ENCODE measurements around the gene SNX9.

SNX9 gene

DNA sequence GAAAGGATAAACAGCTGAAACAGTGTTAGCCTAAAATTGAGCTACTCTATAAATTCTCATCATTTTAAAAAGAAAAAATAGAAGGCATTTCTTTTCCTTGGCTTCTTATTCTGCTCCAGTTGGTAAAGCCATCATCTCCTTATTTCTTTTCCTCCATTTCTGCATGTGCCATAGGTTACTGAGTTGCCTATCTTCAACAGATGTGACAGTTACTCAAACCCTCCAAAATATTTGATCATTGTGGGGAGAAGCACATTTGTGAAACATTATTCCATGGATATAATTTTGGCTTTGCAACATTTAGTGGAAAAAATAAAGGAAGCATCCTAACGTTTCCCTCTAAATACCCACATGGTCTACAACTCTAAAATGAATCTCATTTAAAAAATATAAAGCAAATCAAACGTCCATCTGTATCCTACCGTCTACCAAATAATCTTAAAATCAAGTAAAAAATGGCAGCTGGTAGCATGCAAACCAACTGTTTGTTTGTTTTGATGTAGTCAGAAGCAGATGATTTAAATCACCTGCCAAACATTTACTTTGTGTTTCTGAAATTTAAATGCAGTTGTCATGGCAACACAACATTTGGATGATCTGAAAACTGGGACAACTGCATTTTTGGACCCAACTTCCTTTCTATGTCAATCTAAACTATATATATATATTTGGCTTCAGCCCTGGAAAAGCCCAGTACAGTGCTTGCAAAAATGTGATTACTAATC, 16.8 kb upstream of the SNX9 start:
- H3K14ac ChIP-seq (ENCODE audit: low read length), result no peak overlapping the region
- no peak overlapping the region for H3K27ac ChIP-seq (replicated peaks; ENCODE audit: low read length)
- DNase-seq (ENCODE audit: low spot score), result no peak
- H2AK5ac ChIP-seq (ENCODE audit: low read depth, low read length), result no peak overlapping the region
- no CpG with 5 or more reads among the region's 3 CpGs for WGBS, 2 donors (ENCODE audit: extremely low coverage in 2 of 2, insufficient read length in 2 of 2, insufficient replicate concordance in 1 of 2)
- H3K4me2 ChIP-seq (ENCODE audit: insufficient read depth, low read length, poor library complexity, severe bottlenecking), result no peak overlapping the region
- H3K4me3 ChIP-seq (ENCODE audit: low read length in 2 of 2), result no peak overlapping the region
- no peak overlapping the region for H2BK15ac ChIP-seq (ENCODE audit: low read length)
- H3K36me3 ChIP-seq (replicated peaks in 1 of 2; ENCODE audit: control insufficient read depth in 2 of 2, insufficient read depth in 2 of 2, low read length in 2 of 2), result no peaks in the 10 kb centered on the region
- H2BK120ac ChIP-seq (ENCODE audit: low read depth, low read length), result no peak overlapping the region
- peaks cover 0 to 2% of the 10 kb centered on the region in 2 donors for H3K4me1 ChIP-seq (ENCODE audit: control insufficient read depth in 2 of 2, insufficient read depth in 1 of 2, low read depth in 1 of 2, low read length in 2 of 2)
- peaks cover 0 to 3% (median 0%) of the 10 kb centered on the region in 3 experiments for H3K27me3 ChIP-seq (ENCODE audit: control insufficient read depth in 3 of 3, insufficient read depth in 3 of 3, low read depth in 1 of 3, low read length in 3 of 3)
- H3K18ac ChIP-seq (ENCODE audit: low read length), result no peak overlapping the region
- no peak overlapping the region for H3K23ac ChIP-seq (ENCODE audit: low read depth, low read length, poor library complexity)
- no peak overlapping the region for H4K91ac ChIP-seq (ENCODE audit: low read depth, low read length, poor library complexity)
- H4K8ac ChIP-seq (ENCODE audit: low read depth, low read length), result no peak overlapping the region
- no peak overlapping the region for H2BK12ac ChIP-seq (ENCODE audit: low read length)
- H2BK5ac ChIP-seq (ENCODE audit: low read length), result no peak overlapping the region
- H2AFZ ChIP-seq (ENCODE audit: low read length), result no peak overlapping the region
- H3K79me1 ChIP-seq (ENCODE audit: low read depth, low read length), result no peaks in the 10 kb centered on the region
- peaks cover 2 to 9% of the 10 kb centered on the region in 2 donors for H3K9me3 ChIP-seq (replicated peaks in 1 of 2; ENCODE audit: control insufficient read depth in 2 of 2, insufficient read depth in 1 of 2, low read depth in 1 of 2, low read length in 2 of 2)
- no peak overlapping the region for H3K9ac ChIP-seq (ENCODE audit: low read depth, low read length, poor library complexity)
- H3K4ac ChIP-seq (ENCODE audit: low read length), result no peak overlapping the region

DNA sequence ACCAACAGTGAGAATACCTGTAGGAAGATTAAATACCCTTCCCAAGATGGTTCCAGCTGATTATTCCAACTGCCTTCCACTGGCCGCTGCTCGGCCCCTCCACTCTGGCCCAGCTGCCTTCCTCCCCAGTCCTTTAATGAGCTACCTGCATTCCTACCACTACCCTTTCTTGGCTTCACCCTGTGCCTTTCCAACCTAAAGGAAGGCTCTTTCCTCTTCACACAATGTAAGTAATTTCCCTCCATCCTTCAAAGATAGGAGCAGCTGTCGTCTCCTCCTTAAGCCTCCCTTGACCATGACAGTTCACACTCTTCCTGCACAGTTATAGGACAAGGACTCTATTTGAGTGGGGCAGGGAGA, 16.2 kb upstream of the SNX9 start:
- H3K4me2 ChIP-seq (ENCODE audit: insufficient read depth, low read length, poor library complexity, severe bottlenecking), result no peak overlapping the region
- peaks cover 0 to 3% (median 0%) of the 10 kb centered on the region in 3 experiments for H3K27me3 ChIP-seq (ENCODE audit: control insufficient read depth in 3 of 3, insufficient read depth in 3 of 3, low read depth in 1 of 3, low read length in 3 of 3)
- no peak for DNase-seq (ENCODE audit: low spot score)
- no peaks in the 10 kb centered on the region for H3K79me1 ChIP-seq (ENCODE audit: low read depth, low read length)
- H2AFZ ChIP-seq (ENCODE audit: low read length), result no peak overlapping the region
- H2BK120ac ChIP-seq (ENCODE audit: low read depth, low read length), result no peak overlapping the region
- H2BK12ac ChIP-seq (ENCODE audit: low read length), result no peak overlapping the region
- no peak overlapping the region for H2BK15ac ChIP-seq (ENCODE audit: low read length)
- H2AK5ac ChIP-seq (ENCODE audit: low read depth, low read length), result no peak overlapping the region
- H4K91ac ChIP-seq (ENCODE audit: low read depth, low read length, poor library complexity), result no peak overlapping the region
- no peak overlapping the region for H2BK5ac ChIP-seq (ENCODE audit: low read length)
- no peak overlapping the region for H3K4ac ChIP-seq (ENCODE audit: low read length)
- no peak overlapping the region for H3K27ac ChIP-seq (replicated peaks; ENCODE audit: low read length)
- peaks cover 0 to 2% of the 10 kb centered on the region in 2 donors for H3K4me1 ChIP-seq (ENCODE audit: control insufficient read depth in 2 of 2, insufficient read depth in 1 of 2, low read depth in 1 of 2, low read length in 2 of 2)
- no peak overlapping the region for H3K9ac ChIP-seq (ENCODE audit: low read depth, low read length, poor library complexity)
- H3K18ac ChIP-seq (ENCODE audit: low read length), result no peak overlapping the region
- H3K9me3 ChIP-seq (replicated peaks in 1 of 2; ENCODE audit: control insufficient read depth in 2 of 2, insufficient read depth in 1 of 2, low read depth in 1 of 2, low read length in 2 of 2), result peaks cover 2 to 9% of the 10 kb centered on the region in 2 donors
- H3K14ac ChIP-seq (ENCODE audit: low read length), result no peak overlapping the region
- no peaks in the 10 kb centered on the region for H3K36me3 ChIP-seq (replicated peaks in 1 of 2; ENCODE audit: control insufficient read depth in 2 of 2, insufficient read depth in 2 of 2, low read length in 2 of 2)
- no peak overlapping the region for H3K23ac ChIP-seq (ENCODE audit: low read depth, low read length, poor library complexity)
- H4K8ac ChIP-seq (ENCODE audit: low read depth, low read length), result no peak overlapping the region
- no peak overlapping the region for H3K4me3 ChIP-seq (ENCODE audit: low read length in 2 of 2)
- no CpG with 5 or more reads among the region's 3 CpGs for WGBS, 2 donors (ENCODE audit: extremely low coverage in 2 of 2, insufficient read length in 2 of 2, insufficient replicate concordance in 1 of 2)

DNA sequence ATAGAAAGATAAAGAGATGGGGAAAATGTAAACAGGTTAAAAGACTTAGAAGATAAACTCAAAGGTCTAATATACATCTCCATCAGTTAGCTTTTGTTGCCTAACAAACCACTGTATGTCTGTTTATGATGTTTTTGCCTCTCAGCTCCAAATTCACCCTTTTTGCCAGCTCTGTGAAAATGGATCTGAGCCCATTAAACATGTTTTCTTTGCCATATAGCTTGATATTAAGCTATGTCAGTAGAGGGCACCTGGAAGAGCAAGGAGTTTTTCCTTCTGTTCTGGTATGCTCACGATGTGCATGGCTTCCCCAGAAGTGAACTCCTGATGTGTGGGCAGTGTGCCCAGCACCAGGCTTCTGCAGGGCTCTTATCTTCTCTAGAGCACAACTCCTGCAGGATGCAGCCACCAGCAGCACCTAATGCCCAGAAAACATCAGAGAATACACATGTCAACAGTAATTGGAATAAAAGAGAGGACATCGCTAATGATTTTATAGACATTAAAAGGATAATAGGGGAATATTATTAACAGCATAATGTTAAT, 14.6 kb upstream of the SNX9 start:
- no peak for DNase-seq (ENCODE audit: low spot score)
- peaks cover 0 to 2% of the 10 kb centered on the region in 2 donors for H3K4me1 ChIP-seq (ENCODE audit: control insufficient read depth in 2 of 2, insufficient read depth in 1 of 2, low read depth in 1 of 2, low read length in 2 of 2)
- H2BK5ac ChIP-seq (ENCODE audit: low read length), result no peak overlapping the region

DNA sequence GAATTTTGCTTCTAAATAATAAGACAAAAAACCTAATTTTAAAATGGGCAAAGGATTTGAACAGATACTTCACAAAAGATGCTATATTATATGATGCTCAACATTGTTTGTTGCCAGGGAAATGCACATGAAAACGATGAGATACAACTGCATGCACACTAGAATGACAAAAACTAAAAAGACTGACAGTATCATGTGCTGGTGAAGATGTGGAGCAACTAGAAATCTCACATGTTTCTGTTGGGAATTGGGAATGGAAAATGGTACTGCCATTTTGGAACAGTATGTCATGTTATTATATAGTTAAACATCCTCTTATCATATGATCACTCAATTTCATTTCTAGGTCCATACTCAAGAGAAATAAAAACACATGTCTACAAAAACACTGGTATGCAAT, 13.4 kb upstream of the SNX9 start:
- Histone ChIP-seq H3K79me1 (ENCODE audit: low read depth, low read length) (no peaks in the 10 kb centered on the region), H3K18ac (ENCODE audit: low read length) (no peak overlapping the region), H2AK5ac (ENCODE audit: low read depth, low read length) (no peak overlapping the region), H3K23ac (ENCODE audit: low read depth, low read length, poor library complexity) (no peak overlapping the region), H2AFZ (ENCODE audit: low read length) (no peak overlapping the region), H3K4me2 (ENCODE audit: insufficient read depth, low read length, poor library complexity, severe bottlenecking) (no peak overlapping the region), H2BK5ac (ENCODE audit: low read length) (no peak overlapping the region), H3K14ac (ENCODE audit: low read length) (no peak overlapping the region), H3K4me3 (ENCODE audit: low read length in 2 of 2) (no peak overlapping the region), H3K4me1 (ENCODE audit: control insufficient read depth in 2 of 2, insufficient read depth in 1 of 2, low read depth in 1 of 2, low read length in 2 of 2) (peaks cover 0 to 2% of the 10 kb centered on the region in 2 donors), H2BK12ac (ENCODE audit: low read length) (no peak overlapping the region), H3K27ac (replicated peaks; ENCODE audit: low read length) (no peak overlapping the region), H4K91ac (ENCODE audit: low read depth, low read length, poor library complexity) (no peak overlapping the region), H3K9ac (ENCODE audit: low read depth, low read length, poor library complexity) (no peak overlapping the region), H4K8ac (ENCODE audit: low read depth, low read length) (no peak overlapping the region), H3K27me3 (ENCODE audit: control insufficient read depth in 3 of 3, insufficient read depth in 3 of 3, low read depth in 1 of 3, low read length in 3 of 3) (peaks cover 0 to 3% (median 0%) of the 10 kb centered on the region in 3 experiments), H3K36me3 (replicated peaks in 1 of 2; ENCODE audit: control insufficient read depth in 2 of 2, insufficient read depth in 2 of 2, low read length in 2 of 2) (no peaks in the 10 kb centered on the region), H2BK120ac (ENCODE audit: low read depth, low read length) (no peak overlapping the region), H2BK15ac (ENCODE audit: low read length) (no peak overlapping the region), H3K9me3 (replicated peaks in 1 of 2; ENCODE audit: control insufficient read depth in 2 of 2, insufficient read depth in 1 of 2, low read depth in 1 of 2, low read length in 2 of 2) (peaks cover 2 to 9% of the 10 kb centered on the region in 2 donors), H3K4ac (ENCODE audit: low read length) (no peak overlapping the region)
- no peak for DNase-seq (ENCODE audit: low spot score)
- WGBS, 2 donors (ENCODE audit: extremely low coverage in 2 of 2, insufficient read length in 2 of 2, insufficient replicate concordance in 1 of 2), result no CpG with 5 or more reads among the region's 1 CpG

More for the DNA sequence above, 14.6 kb upstream of the SNX9 start:
- H3K36me3 ChIP-seq (replicated peaks in 1 of 2; ENCODE audit: control insufficient read depth in 2 of 2, insufficient read depth in 2 of 2, low read length in 2 of 2), result no peaks in the 10 kb centered on the region
- H3K79me1 ChIP-seq (ENCODE audit: low read depth, low read length), result no peaks in the 10 kb centered on the region
- no peak overlapping the region for H2AFZ ChIP-seq (ENCODE audit: low read length)
- H2BK15ac ChIP-seq (ENCODE audit: low read length), result no peak overlapping the region
- H3K23ac ChIP-seq (ENCODE audit: low read depth, low read length, poor library complexity), result no peak overlapping the region
- no peak overlapping the region for H2BK120ac ChIP-seq (ENCODE audit: low read depth, low read length)
- no peak overlapping the region for H2AK5ac ChIP-seq (ENCODE audit: low read depth, low read length)
- H3K9ac ChIP-seq (ENCODE audit: low read depth, low read length, poor library complexity), result no peak overlapping the region
- H3K4me2 ChIP-seq (ENCODE audit: insufficient read depth, low read length, poor library complexity, severe bottlenecking), result no peak overlapping the region
- H3K14ac ChIP-seq (ENCODE audit: low read length), result no peak overlapping the region
- H3K27ac ChIP-seq (replicated peaks; ENCODE audit: low read length), result no peak overlapping the region
- peaks cover 2 to 9% of the 10 kb centered on the region in 2 donors for H3K9me3 ChIP-seq (replicated peaks in 1 of 2; ENCODE audit: control insufficient read depth in 2 of 2, insufficient read depth in 1 of 2, low read depth in 1 of 2, low read length in 2 of 2)
- no peak overlapping the region for H4K91ac ChIP-seq (ENCODE audit: low read depth, low read length, poor library complexity)
- WGBS, 2 donors (ENCODE audit: extremely low coverage in 2 of 2, insufficient read length in 2 of 2, insufficient replicate concordance in 1 of 2), result no CpG with 5 or more reads among the region's 2 CpGs
- no peak overlapping the region for H2BK12ac ChIP-seq (ENCODE audit: low read length)
- H3K18ac ChIP-seq (ENCODE audit: low read length), result no peak overlapping the region
- no peak overlapping the region for H3K4ac ChIP-seq (ENCODE audit: low read length)
- H4K8ac ChIP-seq (ENCODE audit: low read depth, low read length), result no peak overlapping the region
- no peak overlapping the region for H3K4me3 ChIP-seq (ENCODE audit: low read length in 2 of 2)
- peaks cover 0 to 3% (median 0%) of the 10 kb centered on the region in 3 experiments for H3K27me3 ChIP-seq (ENCODE audit: control insufficient read depth in 3 of 3, insufficient read depth in 3 of 3, low read depth in 1 of 3, low read length in 3 of 3)

Measured in neuronal stem cell (in vitro differentiated cells).